GM18526 (cell line): ENCODE data around the gene CHRNA3.

Experiments
- POLR2A ChIP-seq: IDR thresholded peaks from 3 replicates; pipeline ENCODE4 v1.6.1; 2011; ENCODE audit not compliant: insufficient read length; ENCODE audit errors: extremely low read depth

Gene CHRNA3

GRCh38 chr15:78641102-78641748 is 20.4 kb upstream of the CHRNA3 start, which contains the start of gene CHRNB4:
TSS of gene CHRNB4 (minus strand) at chr15:78641210. CDS start at chr15:78641133, 77 bp downstream.
- TF ChIP-seq POLR2A: no peak

GRCh38 chr15:78640527-78641101 is 19.8 kb upstream of the CHRNA3 start:
- no peak for TF ChIP-seq POLR2A

GRCh38 chr15:78638658-78639314 is 18.0 kb upstream of the CHRNA3 start:
- TF ChIP-seq POLR2A: no peak

GRCh38 chr15:78637776-78638435 is 17.1 kb upstream of the CHRNA3 start:
- TF ChIP-seq POLR2A: no peak

GRCh38 chr15:78636378-78636859 is 15.6 kb upstream of the CHRNA3 start:
- TF ChIP-seq POLR2A: no peak

GRCh38 chr15:78635346-78635745 is 14.6 kb upstream of the CHRNA3 start:
- TF ChIP-seq POLR2A: no peak

GRCh38 chr15:78634210-78635145 is 13.7 kb upstream of the CHRNA3 start:
- TF ChIP-seq POLR2A: no peak

- no peak for TF ChIP-seq POLR2A
These were observed 12.6 kb upstream of the CHRNA3 start for GRCh38 chr15:78633348-78633747.

GRCh38 chr15:78630886-78631633 is 10.3 kb upstream of the CHRNA3 start:
- TF ChIP-seq POLR2A: no peak

GRCh38 chr15:78629716-78630065 is 8.9 kb upstream of the CHRNA3 start:
- TF ChIP-seq POLR2A: no peak

GRCh38 chr15:78629031-78629715 is 8.4 kb upstream of the CHRNA3 start:
- TF ChIP-seq POLR2A: no peak

GRCh38 chr15:78628227-78628626 is 7.4 kb upstream of the CHRNA3 start:
- no peak for TF ChIP-seq POLR2A

GRCh38 chr15:78627348-78627747 is 6.6 kb upstream of the CHRNA3 start:
- no peak for TF ChIP-seq POLR2A
